H1 (cell line): Measurements from ENCODE around the gene MED17. TPM values are rescaled to one million over a fixed set of nuclear protein-coding genes. Genes with fewer than 3 reads are reported as not detected.

ENCODE experiments used
- CTCF ChIA-PET: fragments of 300-600 bp; sonication (Branson Sonifier 250); formaldehyde crosslinking; loops from one replicate; lab custom pipeline; 2021; ENCODE audit not compliant: partially characterized antibody; lab: Charles Lee
- POLR2A ChIA-PET: fragments of 300-600 bp; sonication (Branson Sonifier 250); formaldehyde crosslinking; loops from one replicate; lab custom pipeline; 2021; ENCODE audit warnings: inconsistent platforms; ENCODE audit not compliant: partially characterized antibody; lab: Charles Lee
- DNase-seq, 2 experiments: peaks; one replicate each; pipeline versions ENCODE4 v3.0.0 to v3.0.0-alpha.2; 2010 to 2022; ENCODE audit warnings: low spot score in 2 of 2, low read depth in 1 of 2, mixed read lengths in 1 of 2
- FAIRE-seq: peaks from 2 replicates; lab custom pipeline; 2011; peaks lifted over from hg19 to GRCh38; lab: Jason Lieb, UNC
- H2AFZ ChIP-seq: 2 replicates; pipeline ENCODE4 v1.8.1; 2012; ENCODE audit warnings: low read length, inconsistent platforms
- H2AK5ac ChIP-seq: 2 replicates; pipeline ENCODE4 v1.6.1; 2013; ENCODE audit warnings: low read depth, low read length
- H2BK120ac ChIP-seq: replicated peaks from 2 replicates; pipeline ENCODE3; 2013; ENCODE audit warnings: low read depth, low read length, inconsistent platforms
- H2BK12ac ChIP-seq: 2 replicates; pipeline ENCODE4 v1.6.1; 2013; ENCODE audit warnings: low read depth, low read length
- H2BK15ac ChIP-seq: 2 replicates; pipeline ENCODE4 v1.6.1; 2013; ENCODE audit warnings: low read length
- H2BK20ac ChIP-seq: 2 replicates; pipeline ENCODE4 v1.6.1; 2013; ENCODE audit warnings: low read length
- H2BK5ac ChIP-seq: 2 replicates; pipeline ENCODE4 v1.6.1; 2013; ENCODE audit warnings: low read depth, low read length
- H3K14ac ChIP-seq: 2 replicates; pipeline ENCODE4 v1.6.1; 2013; ENCODE audit warnings: inconsistent platforms; ENCODE audit not compliant: insufficient read length
- H3K18ac ChIP-seq: 2 replicates; pipeline ENCODE4 v1.6.1; 2013; ENCODE audit warnings: low read length; ENCODE audit errors: extremely low read depth
- H3K23ac ChIP-seq: 2 replicates; pipeline ENCODE4 v1.6.1; 2013; ENCODE audit warnings: inconsistent platforms; ENCODE audit not compliant: insufficient read length
- H3K23me2 ChIP-seq: 2 replicates; pipeline ENCODE4 v1.6.1; 2013; ENCODE audit warnings: low read depth, low read length
- H3K27ac ChIP-seq: 2 replicates; pipeline ENCODE4 v1.6.1; 2011; ENCODE audit warnings: low read depth, low read length, inconsistent platforms
- H3K27me3 ChIP-seq, 4 experiments: replicated peaks in 1 of 4; 1 replicate in 1 of 4; 2 replicates in 3 of 4; pipeline versions ENCODE4 v1.6.1 to v1.8.1; 2011 to 2013; ENCODE audit warnings: low read length in 3 of 4, mild to moderate bottlenecking in 3 of 4, inconsistent platforms in 2 of 4, mixed read lengths in 2 of 4, moderate library complexity in 1 of 4; ENCODE audit not compliant: control insufficient read depth in 3 of 4, insufficient read depth in 3 of 4; ENCODE audit errors: extremely low read depth in 1 of 4
- H3K36me3 ChIP-seq, 4 experiments: 2 replicates each; pipeline versions ENCODE4 v1.6.1 to v1.8.1; 2011 to 2013; ENCODE audit warnings: mild to moderate bottlenecking in 4 of 4, low read length in 3 of 4, moderate library complexity in 2 of 4, control low read depth in 1 of 4, inconsistent platforms in 1 of 4; ENCODE audit not compliant: insufficient read depth in 4 of 4, control insufficient read depth in 2 of 4
- H3K4ac ChIP-seq: replicated peaks from 2 replicates; pipeline ENCODE3; 2013; ENCODE audit warnings: low read length, low read depth, mixed read lengths, inconsistent platforms; ENCODE audit not compliant: insufficient read length
- H3K4me1 ChIP-seq, 4 experiments: replicated peaks in 1 of 4; 1 replicate in 1 of 4; 2 replicates in 3 of 4; pipeline versions ENCODE4 v1.6.1 to v1.8.1; 2011 to 2013; ENCODE audit warnings: low read length in 3 of 4, inconsistent platforms in 2 of 4, mixed read lengths in 1 of 4; ENCODE audit not compliant: insufficient read depth in 4 of 4, control insufficient read depth in 3 of 4
- H3K4me2 ChIP-seq, 2 experiments: 2 replicates each; pipeline versions ENCODE4 v1.6.1 to v1.8.1; 2011 to 2013; ENCODE audit warnings: low read depth in 2 of 2, low read length in 2 of 2, control low read depth in 1 of 2, inconsistent platforms in 1 of 2, mild to moderate bottlenecking in 1 of 2; ENCODE audit not compliant: insufficient read depth in 1 of 2
- H3K4me3 ChIP-seq, 4 experiments: fragments of 200-600, 300-600 bp in 1 of 4; sonication (generic), shearing (Covaris generic), sonication (Bioruptor Twin) in 1 of 4; 2 replicates each; pipeline versions ENCODE4 v1.5.1 to v1.8.1; 2011 to 2016; ENCODE audit warnings: low read length in 4 of 4, low read depth in 3 of 4, control low read depth in 2 of 4, inconsistent platforms in 2 of 4, mild to moderate bottlenecking in 2 of 4, mixed read lengths in 1 of 4, moderate library complexity in 1 of 4; ENCODE audit not compliant: insufficient read depth in 2 of 4; ENCODE audit errors: extremely low read depth in 1 of 4
- H3K56ac ChIP-seq: replicated peaks from 2 replicates; pipeline ENCODE3; 2013; ENCODE audit warnings: low read depth, mild to moderate bottlenecking, mixed read lengths, low read length, inconsistent platforms; ENCODE audit not compliant: insufficient read length
- H3K79me1 ChIP-seq: 2 replicates; pipeline ENCODE4 v1.6.1; 2013; ENCODE audit warnings: low read depth, low read length, control low read depth
- H3K79me2 ChIP-seq, 2 experiments: 2 replicates each; pipeline versions ENCODE4 v1.6.1 to v1.8.1; 2012 to 2013; ENCODE audit warnings: low read length in 2 of 2, mild to moderate bottlenecking in 2 of 2, inconsistent platforms in 1 of 2; ENCODE audit not compliant: insufficient read depth in 2 of 2, control insufficient read depth in 1 of 2
- H3K9ac ChIP-seq, 4 experiments: replicated peaks in 1 of 4; 1 replicate in 1 of 4; 2 replicates in 3 of 4; pipeline versions ENCODE4 v1.6.1 to v1.8.1; 2011 to 2013; ENCODE audit warnings: low read depth in 3 of 4, low read length in 3 of 4, control low read depth in 2 of 4, mild to moderate bottlenecking in 2 of 4, moderate library complexity in 2 of 4, inconsistent platforms in 1 of 4; ENCODE audit errors: extremely low read depth in 1 of 4
- H3K9me3 ChIP-seq, 2 experiments: 2 replicates each; pipeline versions ENCODE4 v1.6.1 to v1.8.1; 2012 to 2013; ENCODE audit warnings: mild to moderate bottlenecking in 2 of 2, moderate library complexity in 2 of 2, control low read depth in 1 of 2, inconsistent platforms in 1 of 2, low read depth in 1 of 2, low read length in 1 of 2, mixed read lengths in 1 of 2; ENCODE audit not compliant: insufficient read depth in 2 of 2
- H4K20me1 ChIP-seq, 2 experiments: replicated peaks in 1 of 2; 2 replicates each; pipeline versions ENCODE3 to v1.8.1; 2011 to 2013; ENCODE audit warnings: inconsistent platforms in 2 of 2, low read length in 2 of 2, mild to moderate bottlenecking in 1 of 2; ENCODE audit not compliant: insufficient read depth in 2 of 2, control insufficient read depth in 1 of 2
- H4K5ac ChIP-seq: 2 replicates; pipeline ENCODE4 v1.6.1; 2013; ENCODE audit warnings: low read length, low read depth, mixed read lengths, inconsistent platforms; ENCODE audit not compliant: insufficient read length
- H4K8ac ChIP-seq: 2 replicates; pipeline ENCODE4 v1.8.0; 2013; ENCODE audit warnings: mild to moderate bottlenecking, moderate library complexity, low read length, inconsistent platforms; ENCODE audit not compliant: insufficient read depth; ENCODE audit errors: extremely low read depth
- H4K91ac ChIP-seq: replicated peaks from 2 replicates; pipeline ENCODE3; 2013; ENCODE audit warnings: low read length, mixed read lengths, inconsistent platforms; ENCODE audit not compliant: insufficient read length
- EZH2 ChIP-seq: fragments of 200-600 bp; sonication (generic); IDR thresholded peaks from 2 replicates; pipeline ENCODE4 v1.7.1; 2012; ENCODE audit warnings: low read depth, mild to moderate bottlenecking, moderate library complexity, low read length, inconsistent platforms; ENCODE audit not compliant: severe bottlenecking
- RFX5 ChIP-seq: IDR thresholded peaks from 2 replicates; pipeline ENCODE4 v1.6.1; 2011; ENCODE audit warnings: low read depth, low read length, improper control_type of control experiment, borderline replicate concordance
- TAF7 ChIP-seq: optimal IDR thresholded peaks from 2 replicates; pipeline ENCODE3; 2011; ENCODE audit warnings: low read depth, mild to moderate bottlenecking, inconsistent platforms, low read length, moderate library complexity, borderline replicate concordance
- TEAD4 ChIP-seq: IDR thresholded peaks from 2 replicates; pipeline ENCODE4 v1.6.1; 2012; ENCODE audit warnings: low read depth, low read length, inconsistent platforms, mixed read lengths
- WGBS, 2 experiments: shearing (Covaris generic) in 1 of 2; methylation state at CpG; one replicate each; pipeline versions ENCODE4 v1.1.6 to v1.1.7; 2013 to 2015; ENCODE audit warnings: low lambda C conversion rate in 2 of 2, mixed read lengths in 2 of 2, inconsistent platforms in 1 of 2, low coverage in 1 of 2, missing lambda C conversion rate in 1 of 2; ENCODE audit not compliant: insufficient replicate concordance in 2 of 2, insufficient coverage in 1 of 2, insufficient read length in 1 of 2; ENCODE audit errors: extremely low coverage in 1 of 2, missing lambda C conversion rate in 1 of 2; 5-methylcytosine and 5-hydroxymethylcytosine counted together
- polyA plus RNA-seq, 7 experiments: library from polyadenylated mRNA; depleted of rRNA in 3 of 7; stranded (reverse) in 5 of 7; unstranded in 2 of 7; fragments of >200 nt in 5 of 7; fragments of 200-250 nt in 2 of 7; gene quantifications; 1 replicate in 5 of 7; 2 replicates in 1 of 7; 4 replicates in 1 of 7; pipeline versions ENCODE4 v1.2.1 to v1.2.3, GENCODE V29; 2011 to 2013; ENCODE audit warnings: missing spikeins in 2 of 7, mixed read lengths in 2 of 7
- total RNA-seq: library from RNA; stranded (reverse); fragmentation: NEBNext Ultra II Directional; extraction: Animal tissue kit (Norgen Biotek cat#: 25700); gene quantifications from 2 replicates; pipeline ENCODE4 v1.2.1, GENCODE V29; 2021

Gene MED17
- total and polyA plus RNA-seq, 2 of the 8 experiments (the other 6 are each of a cell fraction or from before 2014, with no cell fraction given), result 8.8 to 33.7 TPM

- H3K9me3 ChIP-seq, result no peaks in the 10 kb centered on the region
- no peak for DNase-seq
- no peak overlapping the region for H2AFZ ChIP-seq
- FAIRE-seq, result no peak
- no peak overlapping the region for H4K8ac ChIP-seq
- TF ChIP-seq TAF7 (no peak), TEAD4 (no peak), EZH2 (no peak), RFX5 (no peak)
- 93% methylated on average over 5 of the region's 5 CpGs; no CpG with 5 or more reads in 1 of the 2 experiments for WGBS, 2 experiments
- no peak overlapping the region for H2AK5ac ChIP-seq
- H3K9ac ChIP-seq, result no peak overlapping the region
- H4K20me1 ChIP-seq, result no peaks in the 10 kb centered on the region
- no peak overlapping the region for H3K27ac ChIP-seq
- no peak overlapping the region for H3K14ac ChIP-seq
- H3K27me3 ChIP-seq, result no peaks in the 10 kb centered on the region
- H3K18ac ChIP-seq, result no peak overlapping the region
- no peak overlapping the region for H3K23ac ChIP-seq
- POLR2A ChIA-PET, result interaction anchor here (0.6 to 1.0 kb wide), 2 partner anchors 22 to 651 kb away, joined by 3 read pairs; no protein-coding TSS in a partner anchor
- H2BK20ac ChIP-seq, result no peak overlapping the region
- no peaks in the 10 kb centered on the region for H3K36me3 ChIP-seq
- CTCF ChIA-PET, result interaction anchor here (0.8 to 1.7 kb wide), 4 partner anchors 13 to 51 kb away, joined by 3 to 6 read pairs (median 4); no protein-coding TSS in a partner anchor
- H3K79me1 ChIP-seq, result no peaks in the 10 kb centered on the region
- no peak overlapping the region for H2BK12ac ChIP-seq
- no peak overlapping the region for H2BK120ac ChIP-seq
- H3K79me2 ChIP-seq, result no peaks in the 10 kb centered on the region
- H2BK15ac ChIP-seq, result no peak overlapping the region
- H4K5ac ChIP-seq, result no peak overlapping the region
- no peak overlapping the region for H3K4me2 ChIP-seq
- no peak overlapping the region for H2BK5ac ChIP-seq
- H3K4me3 ChIP-seq, result no peak overlapping the region
- H3K4me1 ChIP-seq, result no peaks in the 10 kb centered on the region
- H3K56ac ChIP-seq, result no peak overlapping the region
- H4K91ac ChIP-seq, result no peak overlapping the region
- H3K4ac ChIP-seq, result no peak overlapping the region
- no peaks in the 10 kb centered on the region for H3K23me2 ChIP-seq
These were observed 59.8 kb downstream of the MED17 start for GRCh38 chr11:93843906-93844305.
